Tibial artery (tissue), 4 donors: Measurements from ENCODE around the gene PLXNA4.

Experiments
- DNase-seq, 2 donors: peaks; one replicate each; pipeline ENCODE4 v3.0.0-alpha.2; 2019
- H3K27ac ChIP-seq, 2 donors: fragments of 200-600 bp; sonication (generic) in 1 of 2; 1 replicate in 1 of 2; 2 replicates in 1 of 2; pipeline ENCODE4 v1.5.1; 2018 to 2019; ENCODE audit warnings: mild to moderate bottlenecking in 1 of 2
- H3K27me3 ChIP-seq, 2 donors: fragments of 200-600 bp; sonication (generic) in 1 of 2; one replicate each; pipeline versions ENCODE4 v1.5.1 to v1.6.0; 2016 to 2019
- H3K36me3 ChIP-seq, 3 donors: fragments of 200-600 bp; sonication (generic) in 2 of 3; one replicate each; pipeline ENCODE4 v1.5.1; 2016 to 2019; ENCODE audit warnings: mild to moderate bottlenecking in 2 of 3
- H3K4me1 ChIP-seq, 4 donors: fragments of 200-600 bp; sonication (generic) in 2 of 4; 1 replicate in 3 of 4; 2 replicates in 1 of 4; pipeline ENCODE4 v1.5.1; 2016 to 2019
- H3K4me3 ChIP-seq, 2 donors: fragments of 200-600 bp; sonication (generic) in 1 of 2; 1 replicate in 1 of 2; 2 replicates in 1 of 2; pipeline ENCODE4 v1.5.1; 2018 to 2019; ENCODE audit warnings: mild to moderate bottlenecking in 2 of 2
- H3K9me3 ChIP-seq, 3 donors: fragments of 200-600 bp; sonication (generic) in 1 of 3; one replicate each; pipeline ENCODE4 v1.5.1; 2016 to 2019
- intact Hi-C: fragments of 100-400 bp; cut with DNase I; formaldehyde crosslinking; loops from one replicate; pipeline ENCODE4 v1.15.0; 2023; ENCODE audit warnings: low total_unique reads
- TF ChIP-seq, protein P1 (sequence below), 2 experiments: fragments of 200-600 bp in 1 of 2; fragments of 450-650 bp in 1 of 2; IDR thresholded peaks; one replicate each; pipeline ENCODE4 v1.5.1; 2017 to 2019; ENCODE audit warnings: antibody characterized with exemption in 2 of 2, mild to moderate bottlenecking in 1 of 2, moderate library complexity in 1 of 2

PLXNA4 gene

DNA sequence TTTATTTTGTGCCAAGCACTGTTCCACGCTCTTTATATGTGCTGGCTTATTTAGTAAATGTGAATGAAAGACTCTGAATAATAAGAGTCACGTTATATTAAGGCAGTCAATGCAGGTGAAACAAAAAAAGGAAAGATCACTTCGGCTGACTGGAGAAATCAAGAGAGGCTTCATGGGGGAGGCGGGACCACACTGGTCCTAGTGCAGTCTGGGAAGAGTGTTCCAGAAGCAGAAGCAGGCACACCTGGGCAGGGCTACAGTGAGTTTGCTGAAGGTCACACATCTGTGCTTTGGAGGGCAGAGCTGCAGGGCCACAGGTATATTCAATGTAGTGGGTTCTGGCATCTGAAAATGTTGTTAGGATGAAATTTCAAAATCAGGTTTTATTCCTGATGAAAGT lies 176.9 kb downstream of the PLXNA4 start:
- H3K27me3 ChIP-seq, result no peaks in the 10 kb centered on the region
- no peak overlapping the region for H3K27ac ChIP-seq
- H3K4me1 ChIP-seq, result peaks cover 0 to 24% (median 12%) of the 10 kb centered on the region in 4 donors
- no peaks in the 10 kb centered on the region for H3K36me3 ChIP-seq
- intact Hi-C loops, result no loop called here
- no peak for DNase-seq
- no peak overlapping the region for H3K4me3 ChIP-seq
- TF ChIP-seq, protein P1, sequence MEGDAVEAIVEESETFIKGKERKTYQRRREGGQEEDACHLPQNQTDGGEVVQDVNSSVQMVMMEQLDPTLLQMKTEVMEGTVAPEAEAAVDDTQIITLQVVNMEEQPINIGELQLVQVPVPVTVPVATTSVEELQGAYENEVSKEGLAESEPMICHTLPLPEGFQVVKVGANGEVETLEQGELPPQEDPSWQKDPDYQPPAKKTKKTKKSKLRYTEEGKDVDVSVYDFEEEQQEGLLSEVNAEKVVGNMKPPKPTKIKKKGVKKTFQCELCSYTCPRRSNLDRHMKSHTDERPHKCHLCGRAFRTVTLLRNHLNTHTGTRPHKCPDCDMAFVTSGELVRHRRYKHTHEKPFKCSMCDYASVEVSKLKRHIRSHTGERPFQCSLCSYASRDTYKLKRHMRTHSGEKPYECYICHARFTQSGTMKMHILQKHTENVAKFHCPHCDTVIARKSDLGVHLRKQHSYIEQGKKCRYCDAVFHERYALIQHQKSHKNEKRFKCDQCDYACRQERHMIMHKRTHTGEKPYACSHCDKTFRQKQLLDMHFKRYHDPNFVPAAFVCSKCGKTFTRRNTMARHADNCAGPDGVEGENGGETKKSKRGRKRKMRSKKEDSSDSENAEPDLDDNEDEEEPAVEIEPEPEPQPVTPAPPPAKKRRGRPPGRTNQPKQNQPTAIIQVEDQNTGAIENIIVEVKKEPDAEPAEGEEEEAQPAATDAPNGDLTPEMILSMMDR (IDR thresholded peaks at IDR 0.05), result no peak
- H3K9me3 ChIP-seq, result no peaks in the 10 kb centered on the region

DNA sequence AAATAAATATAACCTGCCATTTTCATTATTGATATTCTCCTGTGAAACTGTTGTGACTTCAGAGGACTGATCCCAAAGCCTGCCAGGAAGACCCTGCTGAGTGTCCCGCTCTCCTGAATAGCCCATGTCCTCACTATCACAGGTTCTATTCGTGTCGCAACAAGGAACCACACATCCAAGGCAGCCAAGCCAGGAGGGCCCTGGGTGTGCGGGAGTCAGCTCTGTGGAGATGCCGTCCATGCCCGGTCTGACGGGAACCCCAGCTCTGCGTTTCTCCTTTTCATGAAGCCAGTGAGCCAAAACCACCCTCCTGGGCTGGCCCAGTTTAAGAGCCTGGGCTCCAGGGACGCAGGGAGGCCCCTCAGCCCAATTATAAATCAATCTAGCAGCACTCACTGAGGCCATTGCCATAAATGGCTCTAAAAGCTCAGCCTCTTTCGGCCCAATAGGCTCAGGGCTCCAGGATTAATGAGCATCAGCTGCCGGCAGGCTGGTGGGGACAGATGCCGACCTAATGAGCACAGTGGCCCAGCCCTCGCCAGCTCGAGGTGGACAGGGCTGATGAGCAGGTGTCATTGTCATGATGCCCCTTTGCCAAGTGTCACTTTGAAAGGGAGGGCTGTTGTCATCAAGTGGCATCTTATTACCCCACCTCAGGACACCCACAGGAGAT lies 177.9 kb downstream of the PLXNA4 start:
- H3K27me3 ChIP-seq, result no peaks in the 10 kb centered on the region
- TF ChIP-seq, protein P1 (IDR thresholded peaks at IDR 0.05), result no peak
- intact Hi-C loops, result no loop called here
- no peaks in the 10 kb centered on the region for H3K36me3 ChIP-seq
- peaks cover 0 to 22% (median 10%) of the 10 kb centered on the region in 4 donors for H3K4me1 ChIP-seq
- H3K4me3 ChIP-seq, result no peak overlapping the region
- no peak overlapping the region for H3K27ac ChIP-seq
- no peaks in the 10 kb centered on the region for H3K9me3 ChIP-seq
- no peak for DNase-seq

DNA sequence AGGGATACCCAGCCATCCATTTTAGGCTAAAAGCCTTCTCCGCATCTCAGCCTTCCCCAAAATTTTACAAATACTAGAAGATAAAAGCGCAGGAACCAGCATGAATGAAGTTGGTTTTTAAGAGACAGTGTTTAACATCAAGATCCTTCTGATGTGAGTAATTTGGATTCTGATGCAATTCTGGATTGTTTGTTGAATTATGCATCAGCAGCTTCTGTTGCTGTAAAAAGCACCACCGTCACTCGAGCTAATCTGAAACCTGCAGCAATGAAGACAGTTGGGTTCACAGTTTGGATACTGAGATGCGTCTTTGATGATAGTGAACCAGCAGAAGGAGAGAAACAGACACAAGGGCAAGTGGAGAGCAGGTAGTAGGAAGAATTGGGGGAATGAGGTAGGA lies 179.2 kb downstream of the PLXNA4 start:
- intact Hi-C loops, result no loop called here
- no peaks in the 10 kb centered on the region for H3K9me3 ChIP-seq
- peaks cover 0 to 10% (median 0%) of the 10 kb centered on the region in 4 donors for H3K4me1 ChIP-seq
- no peak for DNase-seq
- no peaks in the 10 kb centered on the region for H3K36me3 ChIP-seq
- no peaks in the 10 kb centered on the region for H3K27me3 ChIP-seq
- no peak overlapping the region for H3K27ac ChIP-seq
- no peak overlapping the region for H3K4me3 ChIP-seq
- TF ChIP-seq, protein P1 (IDR thresholded peaks at IDR 0.05), result no peak

DNA sequence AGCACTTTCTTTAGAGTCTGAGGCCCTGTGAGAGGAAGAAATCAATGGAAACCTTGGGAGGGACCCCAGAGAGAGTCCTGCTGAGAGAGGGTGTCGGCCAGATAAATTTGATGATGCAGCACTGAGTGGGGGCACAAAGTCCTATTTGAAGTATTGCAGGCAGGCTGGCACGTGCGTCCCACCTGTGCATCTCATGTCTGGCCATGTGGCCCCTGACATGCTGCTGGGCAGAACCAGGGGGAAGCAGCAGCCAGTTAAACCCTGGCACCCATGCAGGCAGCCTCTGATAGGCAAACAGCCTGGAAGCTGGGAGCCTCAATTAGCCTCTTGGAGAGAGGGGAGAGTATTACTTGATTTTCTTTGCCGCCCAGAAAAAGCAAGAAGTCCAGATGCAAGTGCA lies 180.9 kb downstream of the PLXNA4 start:
- H3K9me3 ChIP-seq, result no peaks in the 10 kb centered on the region
- no peaks in the 10 kb centered on the region for H3K27me3 ChIP-seq
- no peak overlapping the region for H3K27ac ChIP-seq
- TF ChIP-seq, protein P1 (IDR thresholded peaks at IDR 0.05), result no peak
- no peak overlapping the region for H3K4me3 ChIP-seq
- no peak for DNase-seq
- intact Hi-C loops, result no loop called here
- H3K4me1 ChIP-seq, result peaks cover 0 to 7% (median 0%) of the 10 kb centered on the region in 4 donors
- H3K36me3 ChIP-seq, result no peaks in the 10 kb centered on the region

DNA sequence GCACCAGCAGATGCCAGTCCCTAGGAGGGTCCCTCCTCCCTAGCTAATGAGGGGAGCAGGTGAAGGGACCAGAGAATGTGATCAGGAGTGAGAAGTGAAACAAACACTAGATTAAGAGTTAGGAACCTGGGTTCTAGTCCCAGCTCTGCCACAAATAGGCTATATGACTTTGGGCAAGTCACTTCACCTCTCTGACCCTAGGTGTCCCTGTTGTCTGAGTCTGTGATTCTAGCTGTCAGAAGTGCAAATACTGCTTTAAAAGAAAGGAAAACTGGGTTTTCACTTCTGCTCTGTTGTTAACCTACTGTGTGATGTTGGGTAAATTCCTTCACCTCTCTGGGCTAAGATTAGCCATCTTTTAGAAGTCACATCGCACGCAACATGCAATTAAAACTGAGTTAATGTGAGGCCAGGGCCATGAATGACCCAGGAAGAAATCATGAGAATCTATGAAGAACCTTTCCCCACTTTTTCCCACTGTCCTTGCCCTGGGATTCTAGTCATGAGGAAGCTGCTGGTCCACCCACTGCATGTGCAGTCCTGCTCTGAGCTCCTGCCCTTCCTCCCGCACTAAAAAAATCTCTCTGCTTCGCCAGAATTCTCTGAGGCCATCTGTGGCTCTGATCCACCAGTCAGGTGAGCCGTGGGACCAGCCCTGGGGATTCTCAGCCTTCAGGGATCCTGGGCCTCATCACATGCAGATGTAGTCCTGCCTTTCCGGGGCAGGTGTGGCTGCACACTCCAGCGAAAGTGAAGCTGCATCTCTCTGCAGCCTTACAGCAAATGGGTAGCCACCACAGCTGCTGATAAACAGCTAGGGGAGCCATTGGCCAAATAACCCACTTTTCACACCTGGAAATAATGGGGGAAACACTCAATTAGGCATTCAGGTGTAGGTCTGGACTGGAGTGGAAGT lies 181.7 kb downstream of the PLXNA4 start:
- intact Hi-C loops, result no loop called here
- Histone ChIP-seq H3K27ac (no peak overlapping the region), H3K4me3 (no peak overlapping the region), H3K9me3 (no peaks in the 10 kb centered on the region), H3K27me3 (no peaks in the 10 kb centered on the region), H3K36me3 (no peaks in the 10 kb centered on the region), H3K4me1 (peaks cover 0 to 7% (median 0%) of the 10 kb centered on the region in 4 donors)
- no peak for DNase-seq
- TF ChIP-seq, protein P1 (IDR thresholded peaks at IDR 0.05), result no peak
